Skeletal muscle satellite cell (primary cell): ENCODE data around the gene TAMALIN.

ENCODE experiments used
- H3K27me3 ChIP-seq: 2 replicates; pipeline ENCODE4 v1.7.0; 2013; ENCODE audit warnings: low read length; ENCODE audit not compliant: control insufficient read depth, insufficient read depth
- H3K36me3 ChIP-seq: 2 replicates; pipeline ENCODE4 v1.7.0; 2013; ENCODE audit warnings: mild to moderate bottlenecking, control low read depth, low read length; ENCODE audit not compliant: insufficient read depth
- H3K4me1 ChIP-seq: 2 replicates; pipeline ENCODE4 v1.7.0; 2013; ENCODE audit warnings: low read length; ENCODE audit not compliant: control insufficient read depth, insufficient read depth
- H3K4me2 ChIP-seq: 2 replicates; pipeline ENCODE4 v1.7.0; 2013; ENCODE audit warnings: mild to moderate bottlenecking, low read length
- H3K4me3 ChIP-seq: 2 replicates; pipeline ENCODE4 v1.7.0; 2013; ENCODE audit warnings: low read length
- H3K9ac ChIP-seq: 2 replicates; pipeline ENCODE4 v1.7.0; 2013; ENCODE audit warnings: mild to moderate bottlenecking, low read depth, low read length, moderate library complexity
- H3K9me3 ChIP-seq: replicated peaks from 2 replicates; pipeline ENCODE4 v1.7.0; 2013; ENCODE audit warnings: mild to moderate bottlenecking, control low read depth, low read length

TAMALIN gene

GRCh38 chr12:51984657-51985056 is 22.1 kb upstream of the TAMALIN start:
- Histone ChIP-seq H3K4me3 (no peak overlapping the region), H3K9ac (no peak overlapping the region), H3K36me3 (peaks cover 54% of the 10 kb centered on the region), H3K27me3 (no peaks in the 10 kb centered on the region), H3K9me3 (no peaks in the 10 kb centered on the region), H3K4me1 (peaks cover 2% of the 10 kb centered on the region), H3K4me2 (no peak overlapping the region)

GRCh38 chr12:51985154-51985835 is 21.5 kb upstream of the TAMALIN start:
- Histone ChIP-seq H3K4me2 (no peak overlapping the region), H3K4me1 (no peaks in the 10 kb centered on the region), H3K4me3 (no peak overlapping the region), H3K27me3 (no peaks in the 10 kb centered on the region), H3K9ac (no peak overlapping the region), H3K9me3 (no peaks in the 10 kb centered on the region), H3K36me3 (peaks cover 54% of the 10 kb centered on the region)

- peaks cover 44% of the 10 kb centered on the region for H3K36me3 ChIP-seq
Observed at GRCh38 chr12:51986834-51987233, 19.9 kb upstream of the TAMALIN start.

GRCh38 chr12:51992246-51992645 is 14.5 kb upstream of the TAMALIN start:
- no peaks in the 10 kb centered on the region for H3K4me1 ChIP-seq
- peaks cover 17% of the 10 kb centered on the region for H3K36me3 ChIP-seq
- no peaks in the 10 kb centered on the region for H3K9me3 ChIP-seq
- H3K4me2 ChIP-seq, result no peak overlapping the region
- no peaks in the 10 kb centered on the region for H3K27me3 ChIP-seq
- H3K4me3 ChIP-seq, result no peak overlapping the region
- H3K9ac ChIP-seq, result no peak overlapping the region

More at GRCh38 chr12:51986834-51987233, 19.9 kb upstream of the TAMALIN start:
- no peak overlapping the region for H3K4me2 ChIP-seq
- no peak overlapping the region for H3K4me3 ChIP-seq
- no peak overlapping the region for H3K9ac ChIP-seq
- no peaks in the 10 kb centered on the region for H3K9me3 ChIP-seq
- no peaks in the 10 kb centered on the region for H3K4me1 ChIP-seq
- H3K27me3 ChIP-seq, result no peaks in the 10 kb centered on the region

- Histone ChIP-seq H3K4me3 (no peak overlapping the region), H3K36me3 (peaks cover 20% of the 10 kb centered on the region), H3K4me2 (no peak overlapping the region), H3K4me1 (no peaks in the 10 kb centered on the region), H3K9ac (no peak overlapping the region), H3K27me3 (no peaks in the 10 kb centered on the region), H3K9me3 (no peaks in the 10 kb centered on the region)
Observed at GRCh38 chr12:51994539-51994820, 12.3 kb upstream of the TAMALIN start.

GRCh38 chr12:51994959-51995358 is 11.8 kb upstream of the TAMALIN start:
- Histone ChIP-seq H3K27me3 (no peaks in the 10 kb centered on the region), H3K4me1 (no peaks in the 10 kb centered on the region), H3K9me3 (no peaks in the 10 kb centered on the region), H3K4me3 (no peak overlapping the region), H3K36me3 (peaks cover 20% of the 10 kb centered on the region), H3K4me2 (no peak overlapping the region), H3K9ac (no peak overlapping the region)

GRCh38 chr12:51997136-51997535 is 9.6 kb upstream of the TAMALIN start:
- Histone ChIP-seq H3K27me3 (no peaks in the 10 kb centered on the region), H3K36me3 (peaks cover 20% of the 10 kb centered on the region)

GRCh38 chr12:52003016-52003550 is 3.7 kb upstream of the TAMALIN start:
- H3K9ac ChIP-seq, result no peak overlapping the region

More at GRCh38 chr12:51997136-51997535, 9.6 kb upstream of the TAMALIN start:
- Histone ChIP-seq H3K9ac (no peak overlapping the region), H3K4me3 (no peak overlapping the region), H3K4me2 (no peak overlapping the region), H3K9me3 (no peaks in the 10 kb centered on the region), H3K4me1 (no peaks in the 10 kb centered on the region)

GRCh38 chr12:52003591-52003990 is 3.2 kb upstream of the TAMALIN start:
- peaks cover 11% of the 10 kb centered on the region for H3K4me1 ChIP-seq
- no peaks in the 10 kb centered on the region for H3K9me3 ChIP-seq
- no peak overlapping the region for H3K9ac ChIP-seq
- H3K4me2 ChIP-seq, result no peak overlapping the region
- no peak overlapping the region for H3K4me3 ChIP-seq
- H3K36me3 ChIP-seq, result no peaks in the 10 kb centered on the region
- peaks cover 15% of the 10 kb centered on the region for H3K27me3 ChIP-seq

More at GRCh38 chr12:52003016-52003550, 3.7 kb upstream of the TAMALIN start:
- H3K4me3 ChIP-seq, result no peak overlapping the region
- H3K27me3 ChIP-seq, result peaks cover 15% of the 10 kb centered on the region
- H3K4me2 ChIP-seq, result no peak overlapping the region
- no peaks in the 10 kb centered on the region for H3K9me3 ChIP-seq
- peaks cover 3% of the 10 kb centered on the region for H3K36me3 ChIP-seq
- H3K4me1 ChIP-seq, result peaks cover 11% of the 10 kb centered on the region

- Histone ChIP-seq H3K36me3 (no peaks in the 10 kb centered on the region), H3K4me3 (no peak overlapping the region), H3K4me2 (no peak overlapping the region), H3K9ac (no peak overlapping the region), H3K4me1 (peaks cover 11% of the 10 kb centered on the region), H3K9me3 (no peaks in the 10 kb centered on the region), H3K27me3 (peaks cover 15% of the 10 kb centered on the region)
Observed at GRCh38 chr12:52004042-52004648, 2.6 kb upstream of the TAMALIN start.

GRCh38 chr12:52005218-52005902 is 1.4 kb upstream of the TAMALIN start:
- Histone ChIP-seq H3K9ac (no peak overlapping the region), H3K36me3 (no peaks in the 10 kb centered on the region), H3K4me3 (no peak overlapping the region), H3K4me1 (peaks cover 23% of the 10 kb centered on the region), H3K4me2 (no peak overlapping the region), H3K27me3 (peaks cover 15% of the 10 kb centered on the region), H3K9me3 (no peaks in the 10 kb centered on the region)
